GM23338 (cell line): ENCODE measurements around the gene ADM2. TPM values are rescaled to one million over a fixed set of nuclear protein-coding genes. Genes with fewer than 3 reads are reported as not detected.

Experiments
- CREB1 ChIP-seq: fragments of 250-450 bp; sonication (Bioruptor Pico); IDR thresholded peaks from 2 replicates; pipeline ENCODE4 v1.5.0; 2020; ENCODE audit warnings: low read depth, mild to moderate bottlenecking, moderate library complexity
- CTCF ChIP-seq, 2 experiments: fragments of 200-600 bp in 1 of 2; sonication (generic) in 1 of 2; conservative IDR thresholded peaks; 2 replicates each; pipeline versions ENCODE4 v1.5.1 to v1.6.1; 2016 to 2017; ENCODE audit warnings: antibody characterized with exemption in 2 of 2, low read depth in 2 of 2, mild to moderate bottlenecking in 2 of 2, moderate library complexity in 1 of 2
- ETS1 ChIP-seq: IDR thresholded peaks from 2 replicates; pipeline ENCODE4 v1.6.1; 2016; ENCODE audit warnings: antibody characterized with exemption
- NANOG ChIP-seq: IDR thresholded peaks from 2 replicates; pipeline ENCODE4 v1.6.1; 2016; ENCODE audit warnings: antibody characterized with exemption, borderline replicate concordance
- POLR2AphosphoS5 ChIP-seq: IDR thresholded peaks from 2 replicates; pipeline ENCODE4 v1.6.1; 2016; ENCODE audit warnings: antibody characterized with exemption, low read depth
- STAT1 ChIP-seq: IDR thresholded peaks from one replicate; pipeline ENCODE4 v1.6.1; 2016; ENCODE audit warnings: antibody characterized with exemption; ENCODE audit not compliant: unreplicated experiment
- ZNF462 ChIP-seq: fragments of 250-450 bp; sonication (Bioruptor Pico); IDR thresholded peaks from 2 replicates; pipeline ENCODE4 v1.5.0; 2020; ENCODE audit warnings: mild to moderate bottlenecking, moderate library complexity
- polyA plus RNA-seq: library from polyadenylated mRNA; unstranded; fragments of >200 nt; fragmentation: Nextera tagmentation; extraction: Ambion mirVana; gene quantifications from 2 replicates; pipeline ENCODE4 v1.2.1, GENCODE V29; 2016
- total RNA-seq: library from RNA; depleted of rRNA; stranded (reverse); fragments of >200 nt; shearing (Covaris generic); gene quantifications from 2 replicates; pipeline ENCODE4 v1.2.3, GENCODE V29; 2014

Gene ADM2
- total and polyA plus RNA-seq, 2 experiments from 2014 or later, result 3.3 to 7.1 TPM

DNA sequence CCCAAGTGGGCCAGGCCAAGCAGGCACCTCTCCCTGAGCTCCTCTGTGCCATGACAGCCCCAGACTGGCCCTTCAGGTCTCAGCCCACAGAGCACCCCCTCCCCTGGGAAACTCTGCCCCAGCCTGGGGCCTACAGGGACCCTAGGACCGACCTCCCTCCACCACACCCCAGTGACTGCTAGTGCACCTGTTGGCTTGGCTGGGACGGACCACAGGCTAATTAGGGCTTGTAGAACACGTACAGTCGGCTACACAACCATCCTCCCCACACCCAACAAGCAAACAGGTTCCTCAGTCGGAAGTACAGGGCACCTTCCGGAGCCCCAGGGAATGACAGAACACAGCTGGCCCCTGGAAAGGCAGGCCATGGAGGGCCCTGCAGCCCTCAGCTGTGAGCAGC is 10.9 kb upstream of the ADM2 start (continued):
- TF ChIP-seq CTCF (conservative IDR thresholded peaks at IDR 0.05; ENCODE audit: low read depth in 2 of 2), result no peak
- TF ChIP-seq POLR2AphosphoS5, result no peak
- TF ChIP-seq CREB1 (CRISPR knock-in tag), result no peak
- no peak for TF ChIP-seq NANOG
- no peak for TF ChIP-seq ZNF462
- no peak for TF ChIP-seq STAT1
- TF ChIP-seq ETS1, result no peak
